ENCODE measurements around the gene TP53RK. TPM values are rescaled to one million over a fixed set of nuclear protein-coding genes. Genes with fewer than 3 reads are reported as not detected.

The TP53RK gene
- total RNA-seq, 1 experiment from 2014 or later: 12.4 TPM

DNA sequence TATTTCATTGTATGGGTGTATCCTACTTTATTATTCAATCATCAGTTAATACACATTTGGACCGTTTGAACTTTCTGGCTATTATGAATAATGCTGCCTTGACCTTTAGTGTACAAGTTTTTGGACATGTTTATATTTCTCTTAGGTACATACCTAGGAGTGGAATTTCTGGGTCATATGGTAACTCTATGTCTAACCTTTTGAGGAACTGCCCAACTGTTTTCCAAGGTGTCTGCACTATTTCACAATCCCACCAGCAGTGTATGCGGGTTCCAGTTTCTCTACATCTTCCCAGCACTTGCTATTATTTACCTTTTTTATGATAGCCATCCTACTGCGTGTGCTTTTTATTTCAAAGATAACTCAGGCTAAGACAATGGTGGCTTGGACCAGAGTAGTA is 23.6 kb downstream of the TP53RK start:
- Mint-ChIP-seq H3K36me3 (peaks cover 34% of the 10 kb centered on the region), H3K4me1 (no peaks in the 10 kb centered on the region)

GRCh38 chr20:46663531-46663930 is 25.7 kb downstream of the TP53RK start:
- CTCF ChIA-PET: interaction anchor here (1.0 kb wide), 1 partner anchor 101 kb away, joined by 3 read pairs; no protein-coding TSS in a partner anchor

More for the DNA sequence above, 23.6 kb downstream of the TP53RK start:
- ChIA-PET CTCF (no interaction called here), POLR2A (no interaction called here)
- H3K27ac Mint-ChIP-seq: no peak overlapping the region
- no peak overlapping the region for H3K4me3 Mint-ChIP-seq
- H3K9me3 Mint-ChIP-seq: peaks cover 15% of the 10 kb centered on the region
- ATAC-seq: no peak
- H3K27me3 Mint-ChIP-seq (ENCODE audit: low read depth): no peaks in the 10 kb centered on the region
- DNase-seq (ENCODE audit: low spot score): no peak
- TF ChIP-seq TEAD4 (CRISPR knock-in tag; IDR thresholded peaks at IDR 0.05): no peak
- no peak for TF ChIP-seq ETV6 (CRISPR knock-in tag; IDR thresholded peaks at IDR 0.05)

DNA sequence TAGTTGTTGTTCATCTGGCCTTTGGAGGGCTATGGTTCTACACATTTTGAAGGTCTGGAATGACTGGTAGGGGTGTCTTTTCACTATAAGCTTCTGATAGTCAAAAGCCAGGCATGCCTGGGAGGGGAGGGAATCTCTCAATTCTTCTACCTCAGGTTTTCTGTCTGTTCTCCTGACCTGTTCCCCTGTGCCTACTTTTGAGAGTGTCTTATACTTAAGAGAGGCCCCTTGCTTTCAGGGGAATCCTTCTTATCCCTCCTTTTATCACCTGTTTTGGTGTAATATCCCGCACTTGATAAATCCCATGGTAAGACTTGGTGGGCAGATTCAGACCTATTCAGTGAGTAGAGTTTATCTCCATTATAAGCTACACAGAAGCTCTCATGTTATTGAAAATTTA is 27.6 kb downstream of the TP53RK start:
- peaks cover 3% of the 10 kb centered on the region; the same call in 1 of the 2 replicates for H3K9me3 Mint-ChIP-seq
- H3K36me3 Mint-ChIP-seq: 0 out of 2 replicates have a peak, but pooled peaks cover 8% of the 10 kb centered on the region
- no peak for DNase-seq (ENCODE audit: low spot score)
- POLR2A ChIA-PET: no interaction called here
- no peak for TF ChIP-seq SP1 (CRISPR knock-in tag; conservative IDR thresholded peaks at IDR 0.05)
- TF ChIP-seq TCF7 (CRISPR knock-in tag; IDR thresholded peaks at IDR 0.05; ENCODE audit: low read depth): no peak
- TF ChIP-seq, protein P1, sequence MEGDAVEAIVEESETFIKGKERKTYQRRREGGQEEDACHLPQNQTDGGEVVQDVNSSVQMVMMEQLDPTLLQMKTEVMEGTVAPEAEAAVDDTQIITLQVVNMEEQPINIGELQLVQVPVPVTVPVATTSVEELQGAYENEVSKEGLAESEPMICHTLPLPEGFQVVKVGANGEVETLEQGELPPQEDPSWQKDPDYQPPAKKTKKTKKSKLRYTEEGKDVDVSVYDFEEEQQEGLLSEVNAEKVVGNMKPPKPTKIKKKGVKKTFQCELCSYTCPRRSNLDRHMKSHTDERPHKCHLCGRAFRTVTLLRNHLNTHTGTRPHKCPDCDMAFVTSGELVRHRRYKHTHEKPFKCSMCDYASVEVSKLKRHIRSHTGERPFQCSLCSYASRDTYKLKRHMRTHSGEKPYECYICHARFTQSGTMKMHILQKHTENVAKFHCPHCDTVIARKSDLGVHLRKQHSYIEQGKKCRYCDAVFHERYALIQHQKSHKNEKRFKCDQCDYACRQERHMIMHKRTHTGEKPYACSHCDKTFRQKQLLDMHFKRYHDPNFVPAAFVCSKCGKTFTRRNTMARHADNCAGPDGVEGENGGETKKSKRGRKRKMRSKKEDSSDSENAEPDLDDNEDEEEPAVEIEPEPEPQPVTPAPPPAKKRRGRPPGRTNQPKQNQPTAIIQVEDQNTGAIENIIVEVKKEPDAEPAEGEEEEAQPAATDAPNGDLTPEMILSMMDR (IDR thresholded peaks at IDR 0.05): no peak
- no peak for TF ChIP-seq E2F1 (CRISPR knock-in tag; IDR thresholded peaks at IDR 0.05)
- no peak for TF ChIP-seq STAT6 (CRISPR knock-in tag; conservative IDR thresholded peaks at IDR 0.05; ENCODE audit: low read depth)
- no peak for TF ChIP-seq HMGA2 (CRISPR knock-in tag; IDR thresholded peaks at IDR 0.05)
- no peak for TF ChIP-seq USF2 (CRISPR knock-in tag; IDR thresholded peaks at IDR 0.05)
- CTCF ChIA-PET: no interaction called here
- H3K27ac Mint-ChIP-seq: no peak overlapping the region
- H3K4me1 Mint-ChIP-seq: 0 out of 2 replicates have a peak, but pooled peaks cover 3% of the 10 kb centered on the region
- no peak overlapping the region for H3K4me3 Mint-ChIP-seq
- no peaks in the 10 kb centered on the region for H3K27me3 Mint-ChIP-seq (ENCODE audit: low read depth)
- no peak for ATAC-seq

More at GRCh38 chr20:46663531-46663930, 25.7 kb downstream of the TP53RK start:
- H3K4me1 Mint-ChIP-seq: no peaks in the 10 kb centered on the region
- POLR2A ChIA-PET: no interaction called here
- no peaks in the 10 kb centered on the region for H3K27me3 Mint-ChIP-seq (ENCODE audit: low read depth)
- peaks cover 17% of the 10 kb centered on the region; the same call in 1 of the 2 replicates for H3K36me3 Mint-ChIP-seq
- no peak for TF ChIP-seq FOXK1 (CRISPR knock-in tag; IDR thresholded peaks at IDR 0.05)
- TF ChIP-seq, protein P2, sequence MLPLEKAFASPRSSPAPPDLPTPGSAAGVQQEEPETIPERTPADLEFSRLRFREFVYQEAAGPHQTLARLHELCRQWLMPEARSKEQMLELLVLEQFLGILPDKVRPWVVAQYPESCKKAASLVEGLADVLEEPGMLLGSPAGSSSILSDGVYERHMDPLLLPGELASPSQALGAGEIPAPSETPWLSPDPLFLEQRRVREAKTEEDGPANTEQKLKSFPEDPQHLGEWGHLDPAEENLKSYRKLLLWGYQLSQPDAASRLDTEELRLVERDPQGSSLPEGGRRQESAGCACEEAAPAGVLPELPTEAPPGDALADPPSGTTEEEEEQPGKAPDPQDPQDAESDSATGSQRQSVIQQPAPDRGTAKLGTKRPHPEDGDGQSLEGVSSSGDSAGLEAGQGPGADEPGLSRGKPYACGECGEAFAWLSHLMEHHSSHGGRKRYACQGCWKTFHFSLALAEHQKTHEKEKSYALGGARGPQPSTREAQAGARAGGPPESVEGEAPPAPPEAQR (CRISPR knock-in tag; IDR thresholded peaks at IDR 0.05): no peak
- no peak for TF ChIP-seq ZNF232 (CRISPR knock-in tag; IDR thresholded peaks at IDR 0.05)
- TF ChIP-seq MYBL2 (CRISPR knock-in tag; IDR thresholded peaks at IDR 0.05): no peak
- TF ChIP-seq, protein P3, sequence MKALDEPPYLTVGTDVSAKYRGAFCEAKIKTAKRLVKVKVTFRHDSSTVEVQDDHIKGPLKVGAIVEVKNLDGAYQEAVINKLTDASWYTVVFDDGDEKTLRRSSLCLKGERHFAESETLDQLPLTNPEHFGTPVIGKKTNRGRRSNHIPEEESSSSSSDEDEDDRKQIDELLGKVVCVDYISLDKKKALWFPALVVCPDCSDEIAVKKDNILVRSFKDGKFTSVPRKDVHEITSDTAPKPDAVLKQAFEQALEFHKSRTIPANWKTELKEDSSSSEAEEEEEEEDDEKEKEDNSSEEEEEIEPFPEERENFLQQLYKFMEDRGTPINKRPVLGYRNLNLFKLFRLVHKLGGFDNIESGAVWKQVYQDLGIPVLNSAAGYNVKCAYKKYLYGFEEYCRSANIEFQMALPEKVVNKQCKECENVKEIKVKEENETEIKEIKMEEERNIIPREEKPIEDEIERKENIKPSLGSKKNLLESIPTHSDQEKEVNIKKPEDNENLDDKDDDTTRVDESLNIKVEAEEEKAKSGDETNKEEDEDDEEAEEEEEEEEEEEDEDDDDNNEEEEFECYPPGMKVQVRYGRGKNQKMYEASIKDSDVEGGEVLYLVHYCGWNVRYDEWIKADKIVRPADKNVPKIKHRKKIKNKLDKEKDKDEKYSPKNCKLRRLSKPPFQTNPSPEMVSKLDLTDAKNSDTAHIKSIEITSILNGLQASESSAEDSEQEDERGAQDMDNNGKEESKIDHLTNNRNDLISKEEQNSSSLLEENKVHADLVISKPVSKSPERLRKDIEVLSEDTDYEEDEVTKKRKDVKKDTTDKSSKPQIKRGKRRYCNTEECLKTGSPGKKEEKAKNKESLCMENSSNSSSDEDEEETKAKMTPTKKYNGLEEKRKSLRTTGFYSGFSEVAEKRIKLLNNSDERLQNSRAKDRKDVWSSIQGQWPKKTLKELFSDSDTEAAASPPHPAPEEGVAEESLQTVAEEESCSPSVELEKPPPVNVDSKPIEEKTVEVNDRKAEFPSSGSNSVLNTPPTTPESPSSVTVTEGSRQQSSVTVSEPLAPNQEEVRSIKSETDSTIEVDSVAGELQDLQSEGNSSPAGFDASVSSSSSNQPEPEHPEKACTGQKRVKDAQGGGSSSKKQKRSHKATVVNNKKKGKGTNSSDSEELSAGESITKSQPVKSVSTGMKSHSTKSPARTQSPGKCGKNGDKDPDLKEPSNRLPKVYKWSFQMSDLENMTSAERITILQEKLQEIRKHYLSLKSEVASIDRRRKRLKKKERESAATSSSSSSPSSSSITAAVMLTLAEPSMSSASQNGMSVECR (CRISPR knock-in tag; IDR thresholded peaks at IDR 0.05; ENCODE audit: borderline replicate concordance): no peak
- TF ChIP-seq SMAD3 (CRISPR knock-in tag; IDR thresholded peaks at IDR 0.05; ENCODE audit: borderline replicate concordance): no peak
- TF ChIP-seq ZNF138 (CRISPR knock-in tag; conservative IDR thresholded peaks at IDR 0.05): no peak
- TF ChIP-seq, protein P4, sequence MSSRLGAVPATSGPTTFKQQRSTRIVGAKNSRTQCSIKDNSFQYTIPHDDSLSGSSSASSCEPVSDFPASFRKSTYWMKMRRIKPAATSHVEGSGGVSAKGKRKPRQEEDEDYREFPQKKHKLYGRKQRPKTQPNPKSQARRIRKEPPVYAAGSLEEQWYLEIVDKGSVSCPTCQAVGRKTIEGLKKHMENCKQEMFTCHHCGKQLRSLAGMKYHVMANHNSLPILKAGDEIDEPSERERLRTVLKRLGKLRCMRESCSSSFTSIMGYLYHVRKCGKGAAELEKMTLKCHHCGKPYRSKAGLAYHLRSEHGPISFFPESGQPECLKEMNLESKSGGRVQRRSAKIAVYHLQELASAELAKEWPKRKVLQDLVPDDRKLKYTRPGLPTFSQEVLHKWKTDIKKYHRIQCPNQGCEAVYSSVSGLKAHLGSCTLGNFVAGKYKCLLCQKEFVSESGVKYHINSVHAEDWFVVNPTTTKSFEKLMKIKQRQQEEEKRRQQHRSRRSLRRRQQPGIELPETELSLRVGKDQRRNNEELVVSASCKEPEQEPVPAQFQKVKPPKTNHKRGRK (CRISPR knock-in tag; IDR thresholded peaks at IDR 0.05; ENCODE audit: borderline replicate concordance): no peak
- no peaks in the 10 kb centered on the region for H3K9me3 Mint-ChIP-seq
- DNase-seq (ENCODE audit: low spot score) (no peak), ATAC-seq (no peak)
- no peak overlapping the region for H3K27ac Mint-ChIP-seq
- no peak overlapping the region for H3K4me3 Mint-ChIP-seq
